HEK293 (cell line): ENCODE data around the gene OR4A15.

Source experiments
- CTCF ChIP-seq: fragments of 450-650 bp; formaldehyde crosslinking; IDR thresholded peaks from 2 replicates; pipeline ENCODE4 v1.5.1; 2016; ENCODE audit warnings: missing biosample characterization, missing genetic modification characterization
- SCRT1 ChIP-seq: fragments of 450-650 bp; formaldehyde crosslinking; IDR thresholded peaks from 2 replicates; pipeline ENCODE4 v1.5.1; 2016; ENCODE audit warnings: missing biosample characterization, missing genetic modification characterization, borderline replicate concordance
- ZBTB1 ChIP-seq: fragments of 450-650 bp; formaldehyde crosslinking; IDR thresholded peaks from 2 replicates; pipeline ENCODE4 v1.5.1; 2016; ENCODE audit warnings: missing biosample characterization, missing genetic modification characterization
- ZBTB20 ChIP-seq: fragments of 450-650 bp; formaldehyde crosslinking; IDR thresholded peaks from 2 replicates; pipeline ENCODE4 v1.5.1; 2016; ENCODE audit warnings: missing biosample characterization, missing genetic modification characterization
- ZBTB44 ChIP-seq: fragments of 450-650 bp; IDR thresholded peaks from 2 replicates; pipeline ENCODE4 v1.5.1; 2018; ENCODE audit warnings: missing biosample characterization, mild to moderate bottlenecking, missing genetic modification characterization
- ZFHX2 ChIP-seq: fragments of 450-650 bp; formaldehyde crosslinking; conservative IDR thresholded peaks from 2 replicates; pipeline ENCODE4 v1.5.1; 2016; ENCODE audit warnings: missing biosample characterization, missing genetic modification characterization
- ZNF24 ChIP-seq: fragments of 450-650 bp; formaldehyde crosslinking; IDR thresholded peaks from 2 replicates; pipeline ENCODE4 v1.5.1; 2016; ENCODE audit warnings: missing biosample characterization, missing genetic modification characterization
- ZNF280D ChIP-seq: fragments of 450-650 bp; formaldehyde crosslinking; IDR thresholded peaks from 2 replicates; pipeline ENCODE4 v1.5.1; 2016; ENCODE audit warnings: missing biosample characterization, missing genetic modification characterization
- ZNF501 ChIP-seq: fragments of 450-650 bp; formaldehyde crosslinking; IDR thresholded peaks from 2 replicates; pipeline ENCODE4 v1.5.1; 2016; ENCODE audit warnings: missing biosample characterization, missing genetic modification characterization
- ZSCAN30 ChIP-seq: fragments of 450-650 bp; IDR thresholded peaks from 2 replicates; pipeline ENCODE4 v1.5.1; 2018; ENCODE audit warnings: missing biosample characterization, mild to moderate bottlenecking, missing genetic modification characterization, moderate library complexity

- TF ChIP-seq ZSCAN30 (tag by site-specific recombination) (no peak), ZBTB1 (tag by site-specific recombination) (no peak), CTCF (tag by site-specific recombination) (no peak), ZBTB44 (tag by site-specific recombination) (no peak), ZBTB20 (tag by site-specific recombination) (no peak), ZNF280D (no peak), SCRT1 (no peak), ZNF501 (tag by site-specific recombination) (no peak), ZNF24 (tag by site-specific recombination) (no peak), ZFHX2 (no peak)
Observed at GRCh38 chr11:55401011-55401410, 33.2 kb downstream of the OR4A15 start.
